Mesothelial cell of epicardium (in vitro differentiated cells): ENCODE measurements around the gene LOXL4. TPM values are rescaled to one million over a fixed set of nuclear protein-coding genes. Genes with fewer than 3 reads are reported as not detected.

Source experiments
- DNase-seq, 2 experiments: peaks; one replicate each; pipeline ENCODE4 v3.0.0; 2021; ENCODE audit warnings: low spot score in 2 of 2; ENCODE audit not compliant: unreplicated experiment in 2 of 2
- H3K27ac Mint-ChIP-seq: 2 replicates; pipeline ENCODE4 v1.8.0; 2021; ENCODE audit warnings: mixed read lengths
- H3K27me3 Mint-ChIP-seq: 2 replicates; pipeline ENCODE4 v1.8.0; 2021; ENCODE audit warnings: low read depth, mixed read lengths
- H3K36me3 Mint-ChIP-seq: 2 replicates; pipeline ENCODE4 v1.8.0; 2021; ENCODE audit warnings: mixed read lengths
- H3K4me1 Mint-ChIP-seq: 2 replicates; pipeline ENCODE4 v1.8.0; 2021; ENCODE audit warnings: mixed read lengths
- H3K4me3 Mint-ChIP-seq: 2 replicates; pipeline ENCODE4 v1.8.0; 2021; ENCODE audit warnings: mild to moderate bottlenecking, moderate library complexity, mixed read lengths
- H3K9me3 Mint-ChIP-seq: 2 replicates; pipeline ENCODE4 v1.8.0; 2021; ENCODE audit warnings: mixed read lengths
- CTCF ChIP-seq: fragments of 200-600 bp; sonication (generic); IDR thresholded peaks from one replicate; pipeline ENCODE4 v1.5.0; 2021; ENCODE audit warnings: antibody characterized with exemption; ENCODE audit not compliant: unreplicated experiment
- total RNA-seq: library from RNA; stranded (reverse); gene quantifications from 3 replicates; pipeline ENCODE4 v1.2.1, GENCODE V29; 2021

LOXL4 gene
- total RNA-seq, 1 donor from 2014 or later = 7.9 TPM

GRCh38 chr10:98294270-98294627 is 26.3 kb upstream of the LOXL4 start:
- H3K27me3 Mint-ChIP-seq = peaks cover 24% of the 10 kb centered on the region
- no peak for TF ChIP-seq CTCF
- no peak for DNase-seq
- H3K4me3 Mint-ChIP-seq = no peak overlapping the region
- no peaks in the 10 kb centered on the region for H3K36me3 Mint-ChIP-seq
- no peaks in the 10 kb centered on the region for H3K9me3 Mint-ChIP-seq
- no peak overlapping the region for H3K27ac Mint-ChIP-seq
- peaks cover 11% of the 10 kb centered on the region for H3K4me1 Mint-ChIP-seq

- Mint-ChIP-seq H3K4me3 (no peak overlapping the region), H3K27ac (no peak overlapping the region)
These were observed 25.7 kb upstream of the LOXL4 start for GRCh38 chr10:98293550-98294269.

GRCh38 chr10:98292971-98293370 is 25.0 kb upstream of the LOXL4 start:
- Mint-ChIP-seq H3K36me3 (no peaks in the 10 kb centered on the region), H3K27ac (no peak overlapping the region), H3K4me1 (peaks cover 11% of the 10 kb centered on the region), H3K4me3 (no peak overlapping the region), H3K27me3 (peaks cover 26% of the 10 kb centered on the region), H3K9me3 (no peaks in the 10 kb centered on the region)
- DNase-seq = no peak
- no peak for TF ChIP-seq CTCF

More at GRCh38 chr10:98293550-98294269, 25.7 kb upstream of the LOXL4 start:
- Mint-ChIP-seq H3K27me3 (peaks cover 24% of the 10 kb centered on the region), H3K9me3 (no peaks in the 10 kb centered on the region), H3K4me1 (peaks cover 11% of the 10 kb centered on the region), H3K36me3 (no peaks in the 10 kb centered on the region)
- DNase-seq = no peak
- no peak for TF ChIP-seq CTCF

GRCh38 chr10:98289802-98290209 is 21.8 kb upstream of the LOXL4 start:
- H3K4me1 Mint-ChIP-seq = no peaks in the 10 kb centered on the region
- no peak for TF ChIP-seq CTCF
- no peak for DNase-seq
- no peaks in the 10 kb centered on the region for H3K9me3 Mint-ChIP-seq
- no peak overlapping the region for H3K4me3 Mint-ChIP-seq
- peaks cover 38% of the 10 kb centered on the region for H3K27me3 Mint-ChIP-seq
- H3K36me3 Mint-ChIP-seq = no peaks in the 10 kb centered on the region
- H3K27ac Mint-ChIP-seq = no peak overlapping the region

GRCh38 chr10:98287321-98287720 is 19.3 kb upstream of the LOXL4 start:
- TF ChIP-seq CTCF = no peak
- Mint-ChIP-seq H3K27me3 (peaks cover 39% of the 10 kb centered on the region), H3K36me3 (no peaks in the 10 kb centered on the region), H3K4me1 (no peaks in the 10 kb centered on the region), H3K9me3 (no peaks in the 10 kb centered on the region), H3K4me3 (no peak overlapping the region), H3K27ac (no peak overlapping the region)
- DNase-seq = no peak
